C4-2B (cell line): Measurements from ENCODE around the gene IGFBPL1.

Experiments used
- CTCF ChIP-seq: fragments of 450-650 bp; conservative IDR thresholded peaks from 2 replicates; pipeline ENCODE4 v1.5.1; 2017; ENCODE audit warnings: mild to moderate bottlenecking
- ZFX ChIP-seq: fragments of 450-650 bp; IDR thresholded peaks from 2 replicates; pipeline ENCODE4 v1.6.1; 2017

GRCh38 chr9:38451162-38451561 is 26.9 kb upstream of the IGFBPL1 start:
- TF ChIP-seq CTCF (no peak), ZFX (no peak)
